Uterus (tissue), 2 donors: Measurements from ENCODE around the gene IGF2.
"Not testable (repeated sequence)": the region's sequence is repeated elsewhere in the genome, so short reads cannot be mapped to it uniquely, and the experiment has no call there.

Source experiments
- POLR2A ChIP-seq, 2 donors: fragments of 450-650 bp; IDR thresholded peaks; one replicate each; pipeline ENCODE4 v1.6.1; 2016; ENCODE audit warnings: antibody characterized with exemption in 2 of 2, mild to moderate bottlenecking in 1 of 2, moderate library complexity in 1 of 2
- TF ChIP-seq, protein P1 (sequence below), 4 experiments: fragments of 200-600 bp in 2 of 4; fragments of 450-650 bp in 2 of 4; sonication (generic) in 2 of 4; IDR thresholded peaks; one replicate each; pipeline ENCODE4 v1.5.1; 2016 to 2019; ENCODE audit warnings: antibody characterized with exemption in 4 of 4, mild to moderate bottlenecking in 2 of 4, moderate library complexity in 1 of 4

DNA sequence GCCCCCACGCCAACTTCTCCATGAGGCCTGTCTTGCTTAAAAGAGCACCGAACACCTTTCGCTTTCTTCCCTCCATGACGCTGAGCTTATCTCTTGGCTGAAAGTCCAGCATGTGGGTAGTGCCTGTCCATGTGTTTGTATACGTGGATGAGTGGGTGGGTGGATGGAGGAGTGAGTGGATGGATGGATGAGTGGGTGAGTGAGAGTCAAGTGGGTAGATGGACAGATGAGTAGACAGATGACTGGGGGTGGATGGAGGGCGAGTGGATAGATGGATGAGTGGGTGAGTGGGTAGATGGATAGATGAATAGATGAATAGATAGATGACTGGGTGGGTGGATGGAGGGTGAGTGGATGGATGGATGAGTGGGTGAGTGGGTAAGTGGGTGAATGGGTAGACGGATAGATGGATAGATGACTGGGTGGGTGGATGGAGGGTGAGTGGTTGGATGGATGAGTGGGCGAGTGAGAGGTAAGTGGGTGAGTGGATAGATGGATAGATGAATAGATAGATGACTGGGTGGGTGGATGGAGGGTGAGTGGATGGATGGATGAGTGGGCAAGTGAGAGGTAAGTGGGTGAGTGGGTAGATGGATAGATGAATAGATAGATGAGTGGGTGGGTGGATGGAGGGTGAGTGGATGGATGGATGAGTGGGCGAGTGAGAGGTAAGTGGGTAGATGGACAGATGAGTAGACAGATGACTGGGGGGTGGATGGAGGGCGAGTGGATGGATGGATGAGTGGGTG is 14.3 kb downstream of the IGF2 start:
- not testable (repeated sequence) for TF ChIP-seq POLR2A (IDR thresholded peaks at IDR 0.05)
- TF ChIP-seq, protein P1, sequence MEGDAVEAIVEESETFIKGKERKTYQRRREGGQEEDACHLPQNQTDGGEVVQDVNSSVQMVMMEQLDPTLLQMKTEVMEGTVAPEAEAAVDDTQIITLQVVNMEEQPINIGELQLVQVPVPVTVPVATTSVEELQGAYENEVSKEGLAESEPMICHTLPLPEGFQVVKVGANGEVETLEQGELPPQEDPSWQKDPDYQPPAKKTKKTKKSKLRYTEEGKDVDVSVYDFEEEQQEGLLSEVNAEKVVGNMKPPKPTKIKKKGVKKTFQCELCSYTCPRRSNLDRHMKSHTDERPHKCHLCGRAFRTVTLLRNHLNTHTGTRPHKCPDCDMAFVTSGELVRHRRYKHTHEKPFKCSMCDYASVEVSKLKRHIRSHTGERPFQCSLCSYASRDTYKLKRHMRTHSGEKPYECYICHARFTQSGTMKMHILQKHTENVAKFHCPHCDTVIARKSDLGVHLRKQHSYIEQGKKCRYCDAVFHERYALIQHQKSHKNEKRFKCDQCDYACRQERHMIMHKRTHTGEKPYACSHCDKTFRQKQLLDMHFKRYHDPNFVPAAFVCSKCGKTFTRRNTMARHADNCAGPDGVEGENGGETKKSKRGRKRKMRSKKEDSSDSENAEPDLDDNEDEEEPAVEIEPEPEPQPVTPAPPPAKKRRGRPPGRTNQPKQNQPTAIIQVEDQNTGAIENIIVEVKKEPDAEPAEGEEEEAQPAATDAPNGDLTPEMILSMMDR (IDR thresholded peaks at IDR 0.05) = not testable (repeated sequence)
